OCI-LY1 (cell line): ENCODE measurements around the gene IGFBP2.

Source experiments
- EZH2 ChIP-seq: fragments of 200-600 bp; sonication (generic), shearing (Covaris generic); IDR thresholded peaks from 2 replicates; pipeline ENCODE4 v1.8.0; 2017; ENCODE audit warnings: borderline replicate concordance, mixed run types, mild to moderate bottlenecking, antibody characterized with exemption, low read length, moderate library complexity, mixed read lengths
- TF ChIP-seq, protein P1 (sequence below): fragments of 200-600 bp; sonication (generic), shearing (Covaris generic); IDR thresholded peaks from 2 replicates; pipeline ENCODE4 v1.5.1; 2017; ENCODE audit warnings: mild to moderate bottlenecking, antibody characterized with exemption, low read length, moderate library complexity, mixed read lengths

- TF ChIP-seq, protein P1, sequence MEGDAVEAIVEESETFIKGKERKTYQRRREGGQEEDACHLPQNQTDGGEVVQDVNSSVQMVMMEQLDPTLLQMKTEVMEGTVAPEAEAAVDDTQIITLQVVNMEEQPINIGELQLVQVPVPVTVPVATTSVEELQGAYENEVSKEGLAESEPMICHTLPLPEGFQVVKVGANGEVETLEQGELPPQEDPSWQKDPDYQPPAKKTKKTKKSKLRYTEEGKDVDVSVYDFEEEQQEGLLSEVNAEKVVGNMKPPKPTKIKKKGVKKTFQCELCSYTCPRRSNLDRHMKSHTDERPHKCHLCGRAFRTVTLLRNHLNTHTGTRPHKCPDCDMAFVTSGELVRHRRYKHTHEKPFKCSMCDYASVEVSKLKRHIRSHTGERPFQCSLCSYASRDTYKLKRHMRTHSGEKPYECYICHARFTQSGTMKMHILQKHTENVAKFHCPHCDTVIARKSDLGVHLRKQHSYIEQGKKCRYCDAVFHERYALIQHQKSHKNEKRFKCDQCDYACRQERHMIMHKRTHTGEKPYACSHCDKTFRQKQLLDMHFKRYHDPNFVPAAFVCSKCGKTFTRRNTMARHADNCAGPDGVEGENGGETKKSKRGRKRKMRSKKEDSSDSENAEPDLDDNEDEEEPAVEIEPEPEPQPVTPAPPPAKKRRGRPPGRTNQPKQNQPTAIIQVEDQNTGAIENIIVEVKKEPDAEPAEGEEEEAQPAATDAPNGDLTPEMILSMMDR, result no peak
- no peak for TF ChIP-seq EZH2
Measured at GRCh38 chr2:216700781-216701180, 67.6 kb downstream of the IGFBP2 start.
